Natural killer cell (primary cell): Measurements from ENCODE around the gene SNAPC2. TPM values are rescaled to one million over a fixed set of nuclear protein-coding genes. Genes with fewer than 3 reads are reported as not detected.
A peak's percentile ranks its signal among the peaks of the same experiment; 100 is the strongest.

ENCODE experiments used
- ATAC-seq, 3 donors: fragments of 150-1000 bp in 2 of 3; fragments of 200-7000 bp in 1 of 3; cut with Tn5 transposase; 1 replicate in 1 of 3; 2 replicates in 2 of 3; pipeline ENCODE4 v1.10.0; 2021; ENCODE audit warnings: mild to moderate bottlenecking in 2 of 3, moderate library complexity in 2 of 3
- DNase-seq, 2 donors: peaks; one replicate each; pipeline versions ENCODE4 v3.0.0 to v3.0.0-alpha.2; 2013 to 2021; ENCODE audit warnings: mixed read lengths in 1 of 2
- H3K27ac ChIP-seq: one replicate; pipeline ENCODE4 v1.5.1; 2013; ENCODE audit warnings: mild to moderate bottlenecking, low read length
- H3K27me3 ChIP-seq: one replicate; pipeline ENCODE4 v1.6.1; 2013; ENCODE audit warnings: low read length; ENCODE audit not compliant: control insufficient read depth, insufficient read depth
- H3K36me3 ChIP-seq: one replicate; pipeline ENCODE4 v1.6.1; 2013; ENCODE audit warnings: low read length; ENCODE audit not compliant: control insufficient read depth, insufficient read depth
- H3K4me1 ChIP-seq: one replicate; pipeline ENCODE4 v1.6.1; 2013; ENCODE audit warnings: low read length; ENCODE audit not compliant: control insufficient read depth, insufficient read depth
- H3K4me3 ChIP-seq: one replicate; pipeline ENCODE4 v1.5.1; 2013; ENCODE audit warnings: low read length
- H3K9me3 ChIP-seq: one replicate; pipeline ENCODE4 v1.6.1; 2013; ENCODE audit warnings: low read length; ENCODE audit not compliant: control insufficient read depth, insufficient read depth
- H3K27ac Mint-ChIP-seq, 2 donors: one replicate each; pipeline ENCODE4 v1.8.0; 2022; ENCODE audit warnings: mild to moderate bottlenecking in 2 of 2, mixed read lengths in 2 of 2, moderate library complexity in 1 of 2
- H3K27me3 Mint-ChIP-seq, 2 donors: one replicate each; pipeline ENCODE4 v1.8.0; 2022; ENCODE audit warnings: low read depth in 2 of 2, mixed read lengths in 2 of 2
- H3K36me3 Mint-ChIP-seq: one replicate; pipeline ENCODE4 v1.8.0; 2022; ENCODE audit warnings: mixed read lengths
- H3K4me1 Mint-ChIP-seq, 2 donors: one replicate each; pipeline ENCODE4 v1.8.0; 2022; ENCODE audit warnings: mixed read lengths in 2 of 2
- H3K4me3 Mint-ChIP-seq: one replicate; pipeline ENCODE4 v1.8.0; 2022; ENCODE audit warnings: mild to moderate bottlenecking, moderate library complexity, mixed read lengths
- H3K9me3 Mint-ChIP-seq, 2 donors: one replicate each; pipeline ENCODE4 v1.8.0; 2022; ENCODE audit warnings: mixed read lengths in 2 of 2
- CTCF ChIP-seq: fragments of 200-600 bp; IDR thresholded peaks from one replicate; pipeline ENCODE4 v1.8.0; 2022; ENCODE audit warnings: antibody characterized with exemption
- WGBS: methylation state at CpG from one replicate; pipeline ENCODE4 v1.1.7; 2013; ENCODE audit warnings: missing lambda C conversion rate; ENCODE audit not compliant: insufficient coverage; 5-methylcytosine and 5-hydroxymethylcytosine counted together
- intact Hi-C: fragments of 100-400 bp; cut with micrococcal nuclease; formaldehyde crosslinking; loops from one replicate; pipeline ENCODE4 v1.14.2; 2022
- total RNA-seq, 4 donors: library from RNA; stranded (reverse); fragments of 120-200 nt in 1 of 4; gene quantifications; one replicate each; pipeline versions ENCODE4 v1.2.3 to v1.2.4, GENCODE V29; 2013 to 2022

The SNAPC2 gene
- total RNA-seq, 3 donors from 2014 or later (not counting 1 experiment from before 2014, with no cell fraction given) = 22.1 to 32.4 (median 27.1) TPM

GRCh38 chr19:7932276-7932929 is 12.3 kb downstream of the SNAPC2 start:
- Histone ChIP-seq H3K4me1 (peaks cover 9% of the 10 kb centered on the region), H3K27ac (no peak overlapping the region), H3K4me3 (no peak overlapping the region), H3K36me3 (peaks cover 59% of the 10 kb centered on the region), H3K9me3 (no peaks in the 10 kb centered on the region), H3K27me3 (no peaks in the 10 kb centered on the region)
- 97% methylated on average over 31 of the region's 32 CpGs for WGBS
- TF ChIP-seq CTCF = no peak
- ATAC-seq (no peak), DNase-seq (no peak)
- Mint-ChIP-seq H3K36me3 (no peaks in the 10 kb centered on the region), H3K27me3 (no peaks in the 10 kb centered on the region), H3K27ac (no peak overlapping the region), H3K4me1 (peaks cover 0 to 8% of the 10 kb centered on the region in 2 donors), H3K9me3 (no peaks in the 10 kb centered on the region), H3K4me3 (no peak overlapping the region)
- intact Hi-C loops = no loop called here

GRCh38 chr19:7932930-7933300 is 12.8 kb downstream of the SNAPC2 start:
- ATAC-seq = no peak

GRCh38 chr19:7933411-7933810 is 13.3 kb downstream of the SNAPC2 start:
- Mint-ChIP-seq H3K4me3 (no peak overlapping the region), H3K36me3 (no peaks in the 10 kb centered on the region)
- no peak for TF ChIP-seq CTCF

More at GRCh38 chr19:7932930-7933300, 12.8 kb downstream of the SNAPC2 start:
- no peak for DNase-seq
- H3K9me3 Mint-ChIP-seq = no peaks in the 10 kb centered on the region
- H3K4me1 ChIP-seq = peaks cover 9% of the 10 kb centered on the region
- intact Hi-C loops = no loop called here
- no peak overlapping the region for H3K4me3 Mint-ChIP-seq
- H3K4me3 ChIP-seq = no peak overlapping the region
- H3K4me1 Mint-ChIP-seq = peaks cover 0 to 8% of the 10 kb centered on the region in 2 donors
- H3K27me3 ChIP-seq = no peaks in the 10 kb centered on the region
- H3K27me3 Mint-ChIP-seq = no peaks in the 10 kb centered on the region
- WGBS = 93% methylated on average over 10 of the region's 10 CpGs
- no peak overlapping the region for H3K27ac ChIP-seq
- H3K9me3 ChIP-seq = no peaks in the 10 kb centered on the region
- H3K27ac Mint-ChIP-seq = no peak overlapping the region
- no peaks in the 10 kb centered on the region for H3K36me3 Mint-ChIP-seq
- peaks cover 62% of the 10 kb centered on the region for H3K36me3 ChIP-seq
- TF ChIP-seq CTCF = no peak

More at GRCh38 chr19:7933411-7933810, 13.3 kb downstream of the SNAPC2 start:
- no peaks in the 10 kb centered on the region for H3K27me3 Mint-ChIP-seq
- no peaks in the 10 kb centered on the region for H3K27me3 ChIP-seq
- H3K4me3 ChIP-seq = no peak overlapping the region
- 89% methylated on average over 14 of the region's 14 CpGs for WGBS
- peaks cover 0 to 8% of the 10 kb centered on the region in 2 donors for H3K4me1 Mint-ChIP-seq
- no peak overlapping the region for H3K27ac Mint-ChIP-seq
- H3K9me3 Mint-ChIP-seq = no peaks in the 10 kb centered on the region
- no peak overlapping the region for H3K27ac ChIP-seq
- no peaks in the 10 kb centered on the region for H3K9me3 ChIP-seq
- DNase-seq (peak in 1 of 2 donors; percentile 14), ATAC-seq (no peak)
- H3K36me3 ChIP-seq = peaks cover 64% of the 10 kb centered on the region
- intact Hi-C loops = no loop called here
- H3K4me1 ChIP-seq = peaks cover 9% of the 10 kb centered on the region
